HepG2 (cell line): ENCODE results near the gene PXK. TPM values are rescaled to one million over a fixed set of nuclear protein-coding genes. Genes with fewer than 3 reads are reported as not detected.

Source experiments
- ATAC-seq: fragments of 200-7000 bp; cut with Tn5 transposase; 3 replicates; pipeline ENCODE4 v1.9.1; 2020; ENCODE audit warnings: mild to moderate bottlenecking, moderate library complexity
- BruUV-seq: library from RNA; stranded (reverse); fragments of 400-500 nt; replicated peaks from 2 replicates; lab custom pipeline; 2021; lab: Mats Ljungman, UMichigan
- CTCF ChIA-PET: fragments of 300-600 bp; formaldehyde crosslinking; extraction: SDS; loops from one replicate; lab custom pipeline; 2021; ENCODE audit warnings: low total read pairs, inconsistent platforms, low intra/inter-chr PET ratio; lab: Yijun Ruan, JAX
- POLR2A ChIA-PET: fragments of 350-600 bp; sonication (Branson Sonifier 250); formaldehyde crosslinking; loops from one replicate; lab custom pipeline; 2020; ENCODE audit warnings: antibody characterized with exemption, inconsistent platforms; lab: Yijun Ruan, JAX
- DNase-seq: peaks from one replicate; pipeline ENCODE4 v3.0.0-alpha.2; 2015; ENCODE audit warnings: low spot score
- FAIRE-seq: peaks from 3 replicates; lab custom pipeline; 2011; peaks lifted over from hg19 to GRCh38; lab: Jason Lieb, UNC
- H2AFZ ChIP-seq: one replicate; pipeline ENCODE4 v1.6.1; 2011; ENCODE audit warnings: low read length, inconsistent platforms
- H3K27ac ChIP-seq: fragments of 300-600 bp; 3 replicates; pipeline ENCODE4 v1.8.0; 2011; ENCODE audit warnings: mixed run types, mild to moderate bottlenecking, mixed read lengths, low read length, inconsistent platforms; ENCODE audit not compliant: insufficient read depth; ENCODE audit errors: extremely low read length
- H3K27me3 ChIP-seq, 2 experiments: fragments of 200-600 bp in 1 of 2; 2 replicates in 1 of 2; 3 replicates in 1 of 2; pipeline versions ENCODE4 v1.6.0 to v1.8.0; 2011; ENCODE audit warnings: low read length in 2 of 2, mild to moderate bottlenecking in 2 of 2, moderate library complexity in 2 of 2, inconsistent platforms in 1 of 2; ENCODE audit not compliant: insufficient read depth in 2 of 2, control insufficient read depth in 1 of 2
- H3K36me3 ChIP-seq, 2 experiments: fragments of 200-600 bp in 1 of 2; replicated peaks in 1 of 2; 2 replicates in 1 of 2; 3 replicates in 1 of 2; pipeline versions ENCODE4 v1.5.1 to v1.8.0; 2011; ENCODE audit warnings: low read length in 2 of 2, inconsistent platforms in 1 of 2; ENCODE audit not compliant: insufficient read depth in 2 of 2, control insufficient read depth in 1 of 2
- H3K4me1 ChIP-seq: 2 replicates; pipeline ENCODE4 v1.5.1; 2012; ENCODE audit warnings: low read length, inconsistent platforms; ENCODE audit not compliant: insufficient read depth
- H3K4me2 ChIP-seq: 2 replicates; pipeline ENCODE4 v1.6.0; 2011; ENCODE audit warnings: low read depth, low read length, inconsistent platforms
- H3K4me3 ChIP-seq, 3 experiments: fragments of 200-600 bp in 1 of 3; sonication (generic), shearing (Covaris generic) in 1 of 3; replicated peaks in 1 of 3; 2 replicates each; pipeline ENCODE4 v1.5.1; 2011 to 2016; ENCODE audit warnings: low read length in 3 of 3, inconsistent platforms in 2 of 3, low read depth in 2 of 3, mild to moderate bottlenecking in 2 of 3, control low read depth in 1 of 3, mixed read lengths in 1 of 3; ENCODE audit not compliant: insufficient read depth in 1 of 3
- H3K79me2 ChIP-seq: one replicate; pipeline ENCODE4 v1.6.1; 2011; ENCODE audit warnings: low read length, inconsistent platforms; ENCODE audit not compliant: insufficient read depth
- H3K9ac ChIP-seq: 2 replicates; pipeline ENCODE4 v1.6.0; 2011; ENCODE audit warnings: mild to moderate bottlenecking, low read depth, low read length, inconsistent platforms; ENCODE audit not compliant: insufficient read depth
- H3K9me3 ChIP-seq: 2 replicates; pipeline ENCODE4 v1.5.1; 2012; ENCODE audit warnings: mild to moderate bottlenecking, low read length
- H4K20me1 ChIP-seq: 2 replicates; pipeline ENCODE4 v1.6.0; 2011; ENCODE audit warnings: inconsistent platforms, mild to moderate bottlenecking, low read length, moderate library complexity; ENCODE audit not compliant: insufficient read depth
- EHMT2 ChIP-seq: fragments of 200-600 bp; sonication (generic); IDR thresholded peaks from 2 replicates; pipeline ENCODE4 v1.7.0; 2017; ENCODE audit warnings: antibody characterized with exemption, low read depth, low read length, borderline replicate concordance
- NCOA1 ChIP-seq: sonication (generic); formaldehyde crosslinking; IDR thresholded peaks from 2 replicates; pipeline ENCODE4 v1.9.0; 2021; ENCODE audit warnings: missing genetic modification reagents
- PITX1 ChIP-seq: sonication (generic); formaldehyde crosslinking; IDR thresholded peaks from 2 replicates; pipeline ENCODE4 v1.5.1; 2020; ENCODE audit warnings: mild to moderate bottlenecking, missing genetic modification reagents
- TFDP1 ChIP-seq: IDR thresholded peaks from 2 replicates; pipeline ENCODE4 v1.6.1; 2016; ENCODE audit warnings: missing compliant biosample characterization, missing genetic modification reagents, borderline replicate concordance
- TRAFD1 ChIP-seq: sonication (generic); formaldehyde crosslinking; IDR thresholded peaks from 2 replicates; pipeline ENCODE4 v1.5.1; 2020; ENCODE audit warnings: missing genetic modification reagents, mild to moderate bottlenecking, borderline replicate concordance
- WIZ ChIP-seq: sonication (generic); formaldehyde crosslinking; IDR thresholded peaks from 2 replicates; pipeline ENCODE4 v1.5.1; 2020; ENCODE audit warnings: mild to moderate bottlenecking, missing genetic modification reagents
- ZBTB26 ChIP-seq: IDR thresholded peaks from 2 replicates; pipeline ENCODE4 v1.6.1; 2016; ENCODE audit warnings: missing compliant biosample characterization, missing genetic modification reagents, borderline replicate concordance
- ZNF503 ChIP-seq: sonication (generic); formaldehyde crosslinking; IDR thresholded peaks from 2 replicates; pipeline ENCODE4 v1.4.0; 2020; ENCODE audit warnings: missing genetic modification reagents
- ZNF614 ChIP-seq: IDR thresholded peaks from 2 replicates; pipeline ENCODE4 v1.6.1; 2018; ENCODE audit warnings: missing biosample characterization, missing genetic modification reagents, inconsistent platforms, borderline replicate concordance
- ZNF710 ChIP-seq: sonication (generic); formaldehyde crosslinking; IDR thresholded peaks from 2 replicates; pipeline ENCODE4 v1.5.0; 2020; ENCODE audit warnings: mild to moderate bottlenecking, missing genetic modification reagents, borderline replicate concordance
- ZNF800 ChIP-seq: sonication (generic); formaldehyde crosslinking; IDR thresholded peaks from 2 replicates; pipeline ENCODE4 v1.4.0; 2020; ENCODE audit warnings: missing genetic modification reagents
- WGBS: methylation state at CpG from one replicate; pipeline ENCODE4 v1.1.6; 2017; ENCODE audit warnings: low lambda C conversion rate; 5-methylcytosine and 5-hydroxymethylcytosine counted together
- in situ Hi-C: cut with HindIII; loops from 2 replicates; pipeline ENCODE4 v1.10.0; 2017; ENCODE audit warnings: low pct_unique_long_range_greater_than_20kb; ENCODE audit not compliant: extremely low pct_ligation_motif_present
- intact Hi-C: fragments of 100-400 bp; cut with micrococcal nuclease; formaldehyde crosslinking; loops from one replicate; pipeline ENCODE4 v1.10.0; 2022; ENCODE audit not compliant: unreplicated experiment
- polyA plus RNA-seq, 8 experiments: library from polyadenylated mRNA; depleted of rRNA in 3 of 8; stranded (reverse) in 7 of 8; unstranded in 1 of 8; fragments of >200 nt; fragmentation: Illumina TruSeq in 4 of 8; extraction: Trizol in 4 of 8; gene quantifications; 2 replicates each; pipeline versions ENCODE4 v1.2.1 to v1.2.3, GENCODE V29; 2011 to 2016; ENCODE audit warnings: low read depth in 4 of 8, missing spikeins in 1 of 8, mixed read lengths in 1 of 8; ENCODE audit not compliant: insufficient read depth in 1 of 8
- total RNA-seq, 5 experiments: library from RNA; depleted of rRNA; stranded (reverse); fragments of >200 nt; fragmentation: Illumina TruSeq; extraction: Trizol; gene quantifications; 2 replicates each; pipeline ENCODE4 v1.2.3, GENCODE V29; 2016; ENCODE audit warnings: low read depth in 1 of 5

The PXK gene
- total and polyA plus RNA-seq, 2 of the 13 experiments (the other 11 are each of a cell fraction or from before 2014, with no cell fraction given), result 6.4 to 18.6 TPM

GRCh38 chr3:58452176-58452575 is 119.5 kb downstream of the PXK start:
- in situ Hi-C loops, result no loop called here
- Histone ChIP-seq H3K36me3 (no peaks in the 10 kb centered on the region), H3K27me3 (no peaks in the 10 kb centered on the region), H4K20me1 (no peaks in the 10 kb centered on the region), H3K79me2 (no peaks in the 10 kb centered on the region), H3K4me1 (peaks cover 34% of the 10 kb centered on the region), H3K4me2 (peak overlapping the region; percentile 64), H2AFZ (no peak overlapping the region), H3K9ac (0 out of 2 replicates have a peak overlapping the region, but pooled peaks have one; percentile 7), H3K9me3 (peaks cover 32% of the 10 kb centered on the region), H3K4me3 (peak overlapping the region in 1 of 3 experiments; percentile 2; a peak in 1 of 6 replicates), H3K27ac (peak overlapping the region; percentile 83)
- peak; percentile 99 for ATAC-seq
- ChIA-PET POLR2A (interaction anchor here (0.6 to 2.0 kb wide), 12 partner anchors 10 to 84 kb away, joined by 3 to 13 read pairs (median 4); partner anchors contain the start of genes KCTD6 and PDHB), CTCF (no interaction called here)
- DNase-seq, result peak; percentile 95
- BruUV-seq, result no TSS peak
- WGBS, result 0% methylated on average over 1 of the region's 1 CpG
- intact Hi-C loops, result loop anchor here (1.0 kb wide), 1 partner anchor 11 kb away; no protein-coding TSS in a partner anchor
- peak; percentile 30 for FAIRE-seq
- TF ChIP-seq WIZ (0 out of 2 replicates have a peak, but pooled peaks have one; percentile 30), TFDP1 (CRISPR knock-in tag) (no peak), ZNF800 (CRISPR knock-in tag) (0 out of 2 replicates have a peak, but pooled peaks have one; percentile 41), TRAFD1 (CRISPR knock-in tag) (no peak), PITX1 (CRISPR knock-in tag) (peak; percentile 85; the same call in 1 of the 2 replicates), ZBTB26 (CRISPR knock-in tag) (peak; percentile 96), ZNF614 (CRISPR knock-in tag) (peak; percentile 82), ZNF503 (CRISPR knock-in tag) (peak; percentile 86), ZNF710 (CRISPR knock-in tag) (peak; percentile 93), NCOA1 (CRISPR knock-in tag) (no peak), EHMT2 (0 out of 2 replicates have a peak, but pooled peaks have one; percentile 29)
